Measurements from ENCODE around the gene BST2.

- TF ChIP-seq CTCF (conservative IDR thresholded peaks at IDR 0.05; ENCODE audit: low read depth, low read length) (no peak), POLR2A (IDR thresholded peaks at IDR 0.05; ENCODE audit: low read depth, low read length) (no peak), ELK1 (IDR thresholded peaks at IDR 0.05; ENCODE audit: borderline replicate concordance, low read depth, low read length) (no peak), BHLHE40 (IDR thresholded peaks at IDR 0.05; ENCODE audit: low read depth, low read length) (no peak), RAD21 (IDR thresholded peaks at IDR 0.05; ENCODE audit: low read length) (no peak), SMC3 (IDR thresholded peaks at IDR 0.05; ENCODE audit: low read depth, low read length) (no peak), CEBPB (IDR thresholded peaks at IDR 0.05; ENCODE audit: low read depth, low read length) (no peak), FOS (IDR thresholded peaks at IDR 0.05; ENCODE audit: low read depth, low read length) (no peak), USF2 (IDR thresholded peaks at IDR 0.05; ENCODE audit: low read depth, low read length) (no peak), RCOR1 (IDR thresholded peaks at IDR 0.05; ENCODE audit: insufficient replicate concordance, low read length) (no peak), MAZ (IDR thresholded peaks at IDR 0.05; ENCODE audit: borderline replicate concordance, low read depth, low read length) (no peak), MAFK (IDR thresholded peaks at IDR 0.05; ENCODE audit: low read depth, low read length) (no peak), NFE2L2 (IDR thresholded peaks at IDR 0.05; ENCODE audit: low read depth, low read length) (no peak), RFX5 (IDR thresholded peaks at IDR 0.05; ENCODE audit: low read depth, low read length) (no peak)
Observed at GRCh38 chr19:17380426-17381138, 24.8 kb downstream of the BST2 start.

All from IMR-90 (cell line).